GM18909 (cell line): ENCODE data around the gene OPTN.
"Not testable (repeated sequence)": the region's sequence is repeated elsewhere in the genome, so short reads cannot be mapped to it uniquely, and the experiment has no call there.

Source experiments
- ATAC-seq: cut with Tn5 transposase; IDR thresholded peaks from one replicate; pipeline ENCODE4 v1.9.1; 2021; ENCODE audit warnings: mild to moderate bottlenecking; ENCODE audit not compliant: unreplicated experiment, poor library complexity

Gene OPTN

DNA sequence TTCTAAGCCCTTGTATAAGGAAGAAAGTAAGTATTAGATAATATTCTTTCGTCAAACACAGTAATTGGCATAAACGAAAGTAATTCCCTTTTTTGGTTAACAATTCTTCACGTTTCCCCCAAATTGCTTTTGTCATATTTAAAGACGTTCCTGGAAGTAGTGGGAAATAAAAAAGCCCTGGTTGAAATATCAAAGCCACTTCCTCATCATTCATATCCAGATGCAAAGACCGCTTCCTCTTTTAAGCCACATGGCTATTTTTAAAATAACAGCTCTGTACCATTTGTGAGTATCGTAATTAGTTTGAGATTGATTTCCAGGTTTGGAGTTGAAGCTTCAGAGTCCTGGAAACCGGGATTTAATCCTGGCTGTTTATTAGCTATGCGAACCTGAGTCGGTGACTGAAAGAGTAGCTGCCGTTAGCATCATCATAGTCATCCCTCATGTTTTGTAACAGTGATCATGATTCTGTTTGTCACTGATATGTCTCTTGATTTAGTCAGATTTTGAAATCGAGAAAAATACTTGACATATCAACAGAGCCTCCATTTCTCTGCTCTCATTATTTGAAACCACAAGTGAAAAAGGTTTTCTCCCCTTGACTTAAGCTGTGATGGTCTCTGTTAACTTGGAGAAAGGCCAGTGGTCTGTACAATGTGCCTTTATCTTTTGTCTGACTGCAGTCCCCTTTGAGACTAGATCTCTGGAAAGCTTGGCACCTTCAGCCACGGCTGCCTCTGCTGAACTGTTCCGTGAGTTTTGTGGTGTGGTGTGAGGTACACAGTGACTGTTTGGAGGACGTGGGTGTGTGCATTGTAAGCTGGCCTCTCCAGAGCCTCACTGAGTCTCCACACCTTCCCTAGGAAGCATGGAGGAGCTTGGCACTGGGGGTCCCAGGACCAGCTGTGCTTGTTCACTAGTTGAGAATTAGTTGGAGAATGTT is 18.1 kb downstream of the OPTN start:
- ATAC-seq, result peak; percentile 47

DNA sequence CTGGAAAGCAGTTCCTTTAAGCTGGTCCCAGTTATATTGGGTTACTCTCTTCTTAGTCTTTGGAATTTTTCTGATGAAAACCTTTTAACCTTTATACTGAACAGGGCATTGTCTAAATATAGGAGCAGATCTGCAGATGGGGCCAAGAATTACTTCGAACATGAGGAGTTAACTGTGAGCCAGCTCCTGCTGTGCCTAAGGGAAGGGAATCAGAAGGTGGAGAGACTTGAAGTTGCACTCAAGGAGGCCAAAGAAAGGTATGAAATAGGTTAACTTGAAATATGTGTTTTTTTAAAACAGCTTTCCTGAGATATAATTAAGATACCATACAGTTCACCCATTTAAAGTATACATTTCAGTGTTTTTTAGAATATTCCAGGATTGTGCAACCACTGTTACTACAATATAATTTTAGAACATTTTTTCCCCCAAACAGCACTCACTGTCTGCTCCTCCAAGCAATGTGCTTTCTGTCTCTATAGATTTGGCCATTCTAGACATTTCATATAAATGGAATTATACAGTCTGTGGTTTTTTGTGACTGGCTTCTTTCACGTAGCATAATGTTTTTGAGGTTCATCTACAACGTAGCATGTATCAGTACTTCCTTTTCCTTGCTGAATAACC is 18.9 kb downstream of the OPTN start:
- no peak for ATAC-seq

DNA sequence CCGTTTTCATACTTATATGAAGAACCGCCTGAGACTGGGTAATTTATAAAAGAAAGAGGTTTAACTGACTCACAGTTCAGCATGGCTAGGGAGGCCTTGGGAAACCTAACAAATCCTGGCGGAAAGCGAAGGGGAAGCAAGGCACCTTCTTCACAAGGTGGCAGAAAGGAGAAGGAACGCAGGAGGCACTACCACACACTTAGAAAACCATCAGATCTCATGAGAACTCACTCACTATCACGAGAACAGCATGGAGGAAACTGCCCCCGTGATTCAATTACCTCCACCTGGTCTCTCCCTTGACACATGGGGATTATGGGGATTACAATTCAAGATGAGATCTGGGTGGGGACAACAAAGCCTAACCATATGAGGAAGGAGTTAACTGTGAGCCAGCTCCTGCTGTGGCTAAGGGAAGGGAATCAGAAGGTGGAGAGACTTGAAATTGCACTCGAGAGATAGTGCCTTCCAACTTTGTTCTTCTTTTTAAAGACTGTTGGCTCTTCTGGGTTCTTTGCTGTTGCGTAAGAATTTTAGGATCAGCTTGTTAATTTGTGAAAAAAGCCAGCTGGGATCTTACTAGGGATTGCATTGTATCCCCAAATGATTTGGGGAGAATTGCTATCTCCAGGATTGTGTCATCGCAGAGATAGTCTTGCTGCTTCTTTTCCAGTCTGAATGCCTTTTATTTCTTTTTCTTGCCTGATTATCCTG is 21.0 kb downstream of the OPTN start:
- ATAC-seq, result no peak

DNA sequence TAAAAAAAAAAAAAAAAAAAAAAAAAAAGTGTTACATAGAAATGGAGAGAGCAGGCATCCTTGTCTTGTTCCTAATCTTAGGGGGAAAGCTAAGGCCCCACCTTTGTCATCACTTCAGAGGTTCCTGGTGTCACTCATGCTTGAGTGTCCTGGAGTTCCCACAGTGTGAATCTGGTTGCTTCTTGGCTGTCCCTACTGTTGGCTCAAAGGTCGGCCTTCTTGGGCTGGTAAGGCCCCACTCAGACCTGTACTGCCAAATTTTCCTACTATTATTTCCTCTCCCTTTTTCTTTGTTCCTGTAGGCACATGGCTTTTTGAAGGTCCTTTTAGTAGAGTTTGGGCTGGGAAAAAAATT is 21.5 kb downstream of the OPTN start:
- no peak for ATAC-seq

DNA sequence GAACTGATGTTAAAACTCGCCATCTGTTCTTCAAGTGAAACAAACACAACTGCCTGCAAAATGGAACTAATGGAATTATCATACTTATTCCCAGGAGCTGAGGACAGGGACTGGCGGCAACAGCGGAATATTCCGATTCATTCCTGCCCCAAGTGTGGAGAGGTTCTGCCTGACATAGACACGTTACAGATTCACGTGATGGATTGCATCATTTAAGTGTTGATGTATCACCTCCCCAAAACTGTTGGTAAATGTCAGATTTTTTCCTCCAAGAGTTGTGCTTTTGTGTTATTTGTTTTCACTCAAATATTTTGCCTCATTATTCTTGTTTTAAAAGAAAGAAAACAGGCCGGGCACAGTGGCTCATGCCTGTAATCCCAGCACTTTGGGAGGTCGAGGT is 36.7 kb downstream of the OPTN start:
- no peak for ATAC-seq

DNA sequence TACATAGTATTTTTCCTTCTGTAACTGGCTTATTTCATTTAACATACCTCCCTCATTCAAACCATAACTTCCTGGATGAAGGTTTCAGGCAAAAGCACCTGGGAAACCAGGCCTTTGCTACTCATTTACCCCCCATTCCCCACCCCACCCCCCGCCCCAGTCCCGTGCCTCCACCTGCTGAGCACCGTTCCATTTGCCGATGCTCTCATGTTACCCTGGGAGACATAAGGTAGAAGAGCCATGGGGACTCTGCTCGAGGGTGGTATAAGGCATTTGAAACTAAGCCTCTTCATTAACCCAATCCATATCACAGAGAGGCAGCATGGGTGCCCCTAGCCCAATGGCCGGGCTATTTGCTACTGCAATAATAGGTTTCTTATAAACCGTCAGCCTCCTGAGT is 39.2 kb downstream of the OPTN start:
- no peak for ATAC-seq

DNA sequence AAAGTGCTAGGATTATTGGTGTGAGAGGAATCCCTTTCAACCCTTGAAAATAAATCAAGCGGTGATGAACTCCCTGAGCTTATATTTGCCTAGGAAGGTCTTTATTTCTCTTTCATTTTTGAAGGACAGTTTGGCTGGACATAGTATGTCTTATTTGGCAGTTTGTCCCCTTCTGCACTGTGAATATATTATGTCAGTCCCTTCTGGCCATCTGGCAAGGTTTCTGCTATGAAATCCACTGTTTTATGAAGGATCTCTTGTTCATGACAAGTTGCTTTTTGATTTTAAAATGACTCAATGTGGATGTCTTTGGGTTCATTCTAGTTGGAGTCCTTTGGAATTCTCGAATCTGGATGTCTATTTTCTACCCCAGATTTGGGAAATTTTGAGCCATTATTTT is 39.7 kb downstream of the OPTN start:
- no peak for ATAC-seq

DNA sequence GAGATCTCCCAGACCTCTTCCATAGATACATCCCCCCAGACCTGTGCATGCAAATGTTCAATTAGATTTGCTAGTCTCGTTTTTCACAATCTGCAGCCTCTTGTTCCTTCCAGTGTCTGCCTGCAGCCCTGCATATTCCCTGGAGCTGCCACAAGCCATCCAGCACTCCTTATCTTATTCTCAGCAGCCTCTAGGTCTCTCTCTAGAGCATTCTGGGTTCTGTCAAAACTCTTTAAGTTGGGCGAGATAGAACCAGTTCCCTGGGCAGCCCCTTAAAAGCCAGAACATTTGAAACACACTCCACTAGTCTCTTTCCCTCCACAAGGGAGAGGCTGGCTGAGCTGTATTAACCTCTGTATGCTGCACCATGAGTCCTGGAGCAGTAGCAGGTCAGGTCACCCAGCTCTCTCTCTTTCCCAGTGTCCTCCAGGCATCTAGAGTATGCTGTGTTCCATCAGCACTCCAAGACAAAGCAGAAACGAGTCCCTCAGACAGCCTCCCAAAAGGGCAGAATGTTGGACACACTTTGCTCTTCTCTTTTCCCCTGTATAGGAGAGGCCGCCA is 40.7 kb downstream of the OPTN start:
- no peak for ATAC-seq

DNA sequence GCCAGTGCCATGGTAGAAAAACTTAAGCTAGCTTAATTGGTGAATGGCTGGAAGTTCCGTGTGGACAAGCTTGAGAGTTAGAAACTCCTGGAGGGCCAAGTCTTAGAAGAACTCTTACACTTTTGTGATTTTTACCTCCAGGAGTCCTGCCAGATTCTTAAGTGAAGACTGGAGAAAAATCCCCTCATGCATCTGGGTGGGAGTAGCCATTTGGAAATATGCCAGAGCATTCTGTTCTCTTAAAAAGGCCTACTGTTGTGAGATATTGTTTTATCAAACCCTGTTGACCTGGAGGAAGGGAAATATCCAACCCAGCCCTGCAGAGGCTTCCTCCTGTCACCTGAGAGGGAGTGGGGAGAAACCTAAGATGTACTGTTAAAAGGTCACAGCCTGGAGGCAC is 43.8 kb downstream of the OPTN start:
- no peak for ATAC-seq

DNA sequence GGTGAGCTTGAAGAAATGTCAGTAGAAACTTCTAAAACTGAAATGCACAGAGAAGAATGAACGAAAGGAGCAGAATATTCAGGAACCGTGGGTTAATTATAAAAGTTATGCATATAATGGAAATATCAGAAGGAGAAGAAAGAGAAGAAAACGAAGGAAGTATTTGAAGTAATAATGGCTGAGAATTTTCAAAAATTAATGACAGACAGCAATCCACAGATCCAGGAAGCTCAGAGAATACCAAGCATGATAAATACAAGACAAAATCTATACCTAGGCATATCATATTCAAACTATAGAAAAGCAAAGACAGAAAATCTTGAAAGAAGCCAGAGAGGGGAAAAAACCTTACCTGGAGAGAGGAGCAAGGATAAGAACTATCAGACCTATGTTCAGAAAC is 44.9 kb downstream of the OPTN start:
- no peak for ATAC-seq

DNA sequence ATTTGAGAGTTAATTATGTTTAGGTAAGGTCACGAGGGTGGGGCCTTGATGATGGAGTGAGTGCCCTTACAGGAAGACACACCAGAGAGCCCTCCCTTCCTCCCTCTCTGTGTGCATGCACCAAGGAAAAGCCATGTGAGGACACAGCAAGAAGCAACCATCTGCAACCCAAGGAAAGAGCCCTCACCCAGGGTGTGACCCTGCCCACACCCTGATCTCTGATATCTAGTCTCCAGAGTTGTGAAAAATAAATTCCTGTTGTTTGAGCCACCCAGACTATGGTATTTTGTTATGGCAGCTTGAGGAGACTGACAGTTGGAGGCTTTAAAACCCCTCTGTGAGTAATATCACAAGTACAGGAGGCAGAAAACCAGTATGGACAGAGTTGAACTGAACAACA is 46.4 kb downstream of the OPTN start:
- ATAC-seq, result no peak

DNA sequence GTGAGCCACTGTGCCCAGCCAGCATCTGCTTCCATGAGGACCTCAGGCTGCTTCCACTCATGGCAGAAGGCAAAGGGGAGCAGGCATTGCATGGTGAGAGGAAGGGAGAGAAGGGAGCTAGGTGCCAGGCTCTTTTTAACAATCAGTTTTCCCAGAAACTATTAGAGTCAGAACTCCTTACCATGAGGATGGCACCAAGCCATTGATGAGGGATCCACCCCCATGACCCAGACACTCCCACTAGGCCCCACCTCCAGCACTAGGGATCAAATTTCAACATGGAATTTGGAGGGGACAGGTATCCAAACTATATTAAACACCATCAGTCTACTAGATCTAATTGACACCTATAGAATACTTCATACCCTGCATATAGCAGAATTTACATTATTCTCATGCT is 47.2 kb downstream of the OPTN start:
- ATAC-seq, result no peak

DNA sequence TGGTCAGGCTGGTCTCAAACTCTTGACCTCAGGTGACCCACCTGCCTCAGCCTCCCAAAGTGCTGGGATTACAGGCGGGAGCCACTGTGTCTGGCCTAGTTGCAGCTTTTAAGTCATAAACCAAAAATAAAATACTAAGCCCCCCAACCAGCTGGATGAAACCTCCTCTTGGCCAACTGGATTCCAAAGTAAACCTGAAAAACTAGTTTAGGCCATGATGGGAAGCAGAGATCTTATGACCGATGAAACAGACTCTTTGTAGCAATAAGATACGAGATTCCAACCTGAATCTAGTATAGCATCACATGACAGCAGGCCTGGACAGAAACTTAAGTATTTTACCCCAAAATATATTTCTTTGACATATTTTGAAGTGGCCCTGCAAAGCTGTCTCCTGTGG is 52.3 kb downstream of the OPTN start:
- no peak for ATAC-seq

DNA sequence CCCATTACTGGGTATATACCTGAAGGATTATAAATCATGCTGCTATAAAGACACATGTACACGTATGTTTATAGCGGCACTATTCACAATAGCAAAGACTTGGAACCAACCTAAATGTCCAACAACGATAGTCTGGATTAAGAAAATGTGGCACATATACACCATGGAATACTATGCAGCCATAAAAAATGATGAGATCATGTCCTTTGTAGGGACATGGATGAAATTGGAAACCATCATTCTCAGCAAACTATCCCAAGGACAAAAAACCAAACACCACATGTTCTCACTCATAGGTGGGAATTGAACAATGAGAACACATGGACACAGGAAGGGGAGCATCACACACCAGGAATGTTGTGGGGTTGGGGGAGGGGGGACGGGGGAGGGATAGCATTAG is 55.9 kb downstream of the OPTN start:
- ATAC-seq, result not testable (repeated sequence)

DNA sequence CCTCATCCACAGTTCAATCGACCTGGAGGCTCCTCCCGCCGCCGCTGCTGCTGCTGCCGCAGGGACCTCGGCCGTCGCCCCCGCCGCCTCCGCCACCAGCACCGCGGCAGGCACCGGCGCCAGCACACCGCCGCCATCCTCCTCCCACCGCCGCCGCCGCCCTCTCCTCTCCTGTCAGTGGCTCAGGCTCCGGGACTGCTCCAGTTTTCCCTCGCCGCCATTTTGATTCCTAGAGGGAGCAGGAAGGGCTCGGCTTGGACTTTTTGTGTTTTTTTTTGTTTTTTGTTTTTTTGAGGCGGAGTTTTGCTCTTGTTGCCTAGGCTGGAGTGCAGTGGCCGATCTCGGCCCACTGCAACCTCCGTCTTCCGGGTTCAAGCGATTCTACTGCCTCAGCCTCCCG is 58.4 kb downstream of the OPTN start:
- no peak for ATAC-seq

DNA sequence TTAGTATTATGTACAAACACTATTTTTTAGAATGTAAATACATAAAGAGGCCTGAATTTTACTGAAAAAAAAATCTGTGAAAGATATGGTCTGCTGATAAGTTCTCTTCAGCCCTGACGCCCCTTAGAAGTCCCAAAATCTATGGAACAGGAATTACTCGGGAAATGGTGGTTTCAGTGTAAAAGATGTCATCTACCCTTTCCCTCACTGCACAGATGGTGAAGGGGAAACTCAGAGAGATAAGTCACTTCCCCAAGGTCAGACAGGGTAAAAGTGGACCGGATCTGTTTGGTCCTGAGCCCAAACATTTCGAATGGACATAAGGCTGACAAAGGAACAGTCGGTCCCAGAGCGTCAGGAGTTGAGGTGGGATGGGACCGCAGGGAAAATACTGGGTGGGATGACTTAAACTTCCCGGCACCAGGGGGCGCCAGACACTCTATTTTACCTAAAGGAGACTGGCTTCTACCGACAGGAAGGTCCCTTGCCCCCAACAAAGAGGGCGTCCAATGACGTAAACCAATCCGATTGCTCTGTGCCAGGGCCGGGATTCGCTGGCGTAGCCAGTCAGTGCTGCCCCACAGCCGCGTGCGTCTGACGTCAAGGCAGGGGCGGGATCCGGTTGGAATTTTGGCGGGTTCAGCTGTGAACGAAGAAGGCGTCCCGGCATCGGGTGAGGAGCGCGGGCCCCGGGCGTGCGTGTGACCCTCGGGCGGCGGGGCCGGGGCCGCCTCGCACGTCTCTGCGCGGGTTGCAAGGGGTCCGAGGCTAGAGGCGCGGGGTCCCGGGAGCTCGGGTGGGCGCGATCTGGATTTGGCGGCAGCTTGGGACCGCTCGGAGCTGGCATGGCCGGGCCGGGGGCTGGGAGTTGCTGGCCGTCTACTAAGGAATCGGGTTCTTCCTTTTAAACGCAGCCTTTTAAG is 61.2 kb downstream of the OPTN start, which contains the start of gene MCM10:
MCM10 (plus strand) TSS at position 625 of the 923 bp plus-strand sequence. CDS start 2,645 bp downstream, outside the sequence.
- ATAC-seq, result peak; percentile 99

DNA sequence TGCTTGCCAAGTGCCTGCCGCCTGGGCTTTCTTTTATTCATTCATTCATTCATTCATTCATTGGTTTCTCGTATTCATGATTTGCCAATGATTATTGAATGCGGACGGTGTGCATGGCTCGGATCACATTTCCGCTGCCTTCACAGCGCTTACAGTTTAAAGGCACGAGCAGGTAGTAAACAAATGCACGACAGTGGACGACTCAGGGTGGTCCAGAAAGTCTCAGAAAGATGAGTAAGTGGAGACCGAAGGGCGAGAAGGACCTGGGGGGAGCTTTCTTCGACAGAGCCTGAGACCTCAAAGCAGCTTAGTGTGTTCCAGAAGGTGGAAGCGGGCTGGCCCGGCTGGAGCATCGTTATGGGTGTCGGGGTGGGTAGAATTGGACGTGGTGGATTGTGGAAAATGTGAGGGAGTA is 61.9 kb downstream of the OPTN start:
- peak; percentile 5 for ATAC-seq

DNA sequence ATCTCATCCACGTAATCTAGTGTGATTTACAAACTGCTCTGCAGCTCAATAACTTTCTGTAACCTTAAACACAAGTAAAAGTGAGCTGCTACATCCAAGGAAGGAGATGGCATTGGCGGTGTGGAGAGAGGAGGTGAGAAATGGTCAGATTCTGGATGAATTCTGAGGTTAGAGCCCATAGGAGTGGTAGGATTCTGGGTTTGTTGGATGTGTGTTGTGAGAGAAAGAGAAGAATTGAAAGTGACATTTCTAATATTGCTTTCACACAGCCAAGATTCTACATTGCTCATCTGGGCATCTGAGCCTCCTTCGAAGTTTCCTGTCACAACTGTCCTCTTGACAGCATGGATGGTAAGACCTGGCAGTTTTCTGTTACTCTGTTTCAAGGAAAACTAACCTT is 63.9 kb downstream of the OPTN start:
- ATAC-seq, result no peak

DNA sequence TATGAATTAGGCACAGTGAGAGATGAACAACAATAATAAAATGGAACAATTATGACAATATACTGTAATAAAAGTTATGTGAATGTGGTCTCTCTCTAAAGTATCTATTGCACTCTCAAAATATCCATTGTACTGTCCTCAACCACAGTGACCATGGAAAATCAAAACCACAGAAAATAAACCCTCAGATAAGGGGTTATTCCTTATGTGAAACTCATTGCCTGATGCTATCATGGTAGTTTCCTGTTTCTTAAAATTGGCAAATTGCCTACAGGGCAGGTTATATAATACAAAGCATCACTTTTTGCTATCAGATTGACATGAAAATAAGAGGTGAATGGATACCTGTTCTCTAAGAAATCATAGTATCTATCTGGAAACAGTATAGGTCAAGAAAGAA is 65.2 kb downstream of the OPTN start:
- ATAC-seq, result no peak

DNA sequence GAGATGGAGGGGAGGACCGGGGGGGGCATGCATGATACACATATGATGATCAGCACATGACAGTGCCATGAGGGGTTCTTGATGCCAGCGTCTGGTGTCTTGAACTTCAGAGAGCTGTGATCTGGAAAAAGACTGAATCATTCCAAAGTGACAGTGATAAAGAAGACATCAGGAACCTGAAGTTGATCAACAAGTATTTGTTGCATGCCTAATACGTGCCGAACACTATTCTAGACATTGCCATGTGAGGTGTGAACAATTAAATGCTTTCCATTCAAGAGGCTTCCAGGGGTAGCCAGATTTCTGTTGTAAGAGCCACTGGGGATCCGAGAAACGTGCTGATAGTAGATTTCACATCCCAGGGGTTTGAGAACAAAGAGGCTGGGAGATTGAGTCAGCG is 67.6 kb downstream of the OPTN start:
- ATAC-seq, result no peak
